ENCODE data around the gene AATF.

Gene AATF

DNA sequence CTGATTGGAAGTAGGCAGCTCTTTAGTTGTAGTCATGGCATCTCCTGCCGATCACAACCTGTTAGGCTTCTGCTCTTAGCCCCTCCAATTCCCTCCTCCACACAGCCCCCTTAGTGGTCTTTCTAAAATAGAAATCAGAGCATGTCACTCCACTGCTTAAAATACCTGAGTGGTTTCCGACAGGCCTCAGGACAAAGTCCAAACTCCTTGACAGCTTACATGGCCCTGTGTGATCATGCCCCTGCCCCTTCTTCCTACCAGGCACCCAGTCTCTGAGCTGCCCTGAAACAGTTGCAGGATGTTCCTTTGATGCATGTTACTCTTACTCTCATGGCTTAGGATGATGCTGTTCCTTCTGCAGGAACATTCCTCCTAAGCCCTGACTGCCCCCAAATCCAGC lies 147.3 kb downstream of the AATF start:
- Histone ChIP-seq H3F3A (ENCODE audit: insufficient read depth, low read length) (no peaks in the 10 kb centered on the region), H3K9me3 (replicated peaks; ENCODE audit: insufficient read depth, low read length) (no peaks in the 10 kb centered on the region), H3K79me2 (ENCODE audit: low read length) (no peaks in the 10 kb centered on the region), H2AFZ (ENCODE audit: low read length) (no peak overlapping the region), H3K4me2 (ENCODE audit: low read depth, low read length) (no peak overlapping the region), H3K9me2 (replicated peaks; ENCODE audit: insufficient read depth, low read length) (no peaks in the 10 kb centered on the region), H4K20me1 (ENCODE audit: insufficient read depth, low read length) (no peaks in the 10 kb centered on the region), H3K27ac (ENCODE audit: low read length) (no peak overlapping the region), H3K9ac (ENCODE audit: low read length) (no peak overlapping the region), H3K27me3 (replicated peaks; ENCODE audit: insufficient read depth, low read length) (no peaks in the 10 kb centered on the region), H3K4me3 (ENCODE audit: low read length) (no peak overlapping the region), H3K4me1 (ENCODE audit: low read length) (0 out of 2 replicates have a peak, but pooled peaks cover 10% of the 10 kb centered on the region), H3K36me3 (replicated peaks; ENCODE audit: insufficient read depth, low read length) (no peaks in the 10 kb centered on the region)
- no peak for DNase-seq
- TF ChIP-seq EZH2phosphoT487 (IDR thresholded peaks at IDR 0.05; ENCODE audit: low read length), result no peak

DNA sequence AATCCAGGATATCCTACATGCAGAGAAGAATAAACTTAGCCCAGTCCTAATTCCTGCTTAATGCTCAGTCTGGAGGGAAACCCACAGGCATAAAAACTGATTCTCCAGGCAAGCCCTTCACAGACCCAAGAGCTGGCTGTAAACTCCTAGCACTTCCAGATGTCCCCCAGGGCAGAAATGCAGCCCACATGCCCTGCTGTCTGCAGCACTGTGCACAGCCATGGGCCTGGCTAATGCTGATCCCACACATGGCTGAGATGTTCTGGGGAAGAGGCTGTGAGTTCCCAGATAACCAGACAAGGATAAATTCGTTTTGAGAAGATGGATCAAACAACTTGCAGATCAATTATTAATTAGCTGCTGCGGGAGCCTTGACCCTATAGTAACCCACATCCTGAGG lies 148.4 kb downstream of the AATF start:
- no peak overlapping the region for H3K4me2 ChIP-seq (ENCODE audit: low read depth, low read length)
- no peaks in the 10 kb centered on the region for H3K27me3 ChIP-seq (replicated peaks; ENCODE audit: insufficient read depth, low read length)
- H3K9me3 ChIP-seq (replicated peaks; ENCODE audit: insufficient read depth, low read length), result no peaks in the 10 kb centered on the region
- no peak for DNase-seq
- 0 out of 2 replicates have a peak, but pooled peaks cover 7% of the 10 kb centered on the region for H3K4me1 ChIP-seq (ENCODE audit: low read length)
- no peaks in the 10 kb centered on the region for H3F3A ChIP-seq (ENCODE audit: insufficient read depth, low read length)
- H3K9me2 ChIP-seq (replicated peaks; ENCODE audit: insufficient read depth, low read length), result no peaks in the 10 kb centered on the region
- TF ChIP-seq EZH2 (optimal IDR thresholded peaks at IDR 0.05; ENCODE audit: low read depth, low read length), result no peak
- no peak for TF ChIP-seq EZH2phosphoT487 (IDR thresholded peaks at IDR 0.05; ENCODE audit: low read length)
- no peak for TF ChIP-seq CTCF (IDR thresholded peaks at IDR 0.05; ENCODE audit: low read length)
- H2AFZ ChIP-seq (ENCODE audit: low read length), result no peak overlapping the region
- no peaks in the 10 kb centered on the region for H3K36me3 ChIP-seq (replicated peaks; ENCODE audit: insufficient read depth, low read length)
- H3K79me2 ChIP-seq (ENCODE audit: low read length), result no peaks in the 10 kb centered on the region
- H4K20me1 ChIP-seq (ENCODE audit: insufficient read depth, low read length), result no peaks in the 10 kb centered on the region
- H3K4me3 ChIP-seq (ENCODE audit: low read length), result no peak overlapping the region
- no peak overlapping the region for H3K9ac ChIP-seq (ENCODE audit: low read length)
- no peak overlapping the region for H3K27ac ChIP-seq (ENCODE audit: low read length)

DNA sequence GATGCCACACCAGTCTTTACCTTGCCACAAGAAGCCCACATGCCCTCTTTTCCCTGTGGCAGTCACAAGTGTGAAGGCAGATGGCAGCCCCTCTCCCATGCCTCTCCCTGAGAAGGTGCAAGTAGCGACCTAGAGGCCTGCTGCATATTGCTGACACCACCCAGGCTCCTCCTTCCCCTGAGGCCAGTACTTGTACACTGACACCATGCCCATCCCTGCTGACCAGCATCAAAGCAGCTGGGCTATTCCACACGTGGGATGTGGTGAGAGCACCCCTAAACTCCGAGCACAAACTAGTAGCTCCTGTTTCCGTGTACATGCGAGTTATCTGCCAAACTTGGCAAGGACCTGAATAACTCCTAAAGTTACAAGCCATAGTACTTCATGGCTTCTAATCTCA lies 149.4 kb downstream of the AATF start:
- Histone ChIP-seq H3K4me1 (ENCODE audit: low read length) (0 out of 2 replicates have a peak, but pooled peaks cover 3% of the 10 kb centered on the region), H3K36me3 (replicated peaks; ENCODE audit: insufficient read depth, low read length) (no peaks in the 10 kb centered on the region), H3K27ac (ENCODE audit: low read length) (no peak overlapping the region), H3K9ac (ENCODE audit: low read length) (no peak overlapping the region), H3K4me2 (ENCODE audit: low read depth, low read length) (no peak overlapping the region), H3K9me3 (replicated peaks; ENCODE audit: insufficient read depth, low read length) (no peaks in the 10 kb centered on the region), H3K4me3 (ENCODE audit: low read length) (no peak overlapping the region), H3K79me2 (ENCODE audit: low read length) (no peaks in the 10 kb centered on the region), H4K20me1 (ENCODE audit: insufficient read depth, low read length) (no peaks in the 10 kb centered on the region), H3K27me3 (replicated peaks; ENCODE audit: insufficient read depth, low read length) (no peaks in the 10 kb centered on the region), H2AFZ (ENCODE audit: low read length) (no peak overlapping the region), H3F3A (ENCODE audit: insufficient read depth, low read length) (no peaks in the 10 kb centered on the region), H3K9me2 (replicated peaks; ENCODE audit: insufficient read depth, low read length) (no peaks in the 10 kb centered on the region)
- TF ChIP-seq EZH2 (optimal IDR thresholded peaks at IDR 0.05; ENCODE audit: low read depth, low read length) (no peak), EZH2phosphoT487 (IDR thresholded peaks at IDR 0.05; ENCODE audit: low read length) (no peak), CTCF (IDR thresholded peaks at IDR 0.05; ENCODE audit: low read length) (no peak)
- no peak for DNase-seq

- H3K9ac ChIP-seq (ENCODE audit: low read length), result no peak overlapping the region
- no peaks in the 10 kb centered on the region for H4K20me1 ChIP-seq (ENCODE audit: insufficient read depth, low read length)
- H3K79me2 ChIP-seq (ENCODE audit: low read length), result no peaks in the 10 kb centered on the region
- no peak for TF ChIP-seq EZH2 (optimal IDR thresholded peaks at IDR 0.05; ENCODE audit: low read depth, low read length)
- no peak for TF ChIP-seq EZH2phosphoT487 (IDR thresholded peaks at IDR 0.05; ENCODE audit: low read length)
- TF ChIP-seq CTCF (IDR thresholded peaks at IDR 0.05; ENCODE audit: low read length), result no peak
- no peak for DNase-seq
- H3K36me3 ChIP-seq (replicated peaks; ENCODE audit: insufficient read depth, low read length), result no peaks in the 10 kb centered on the region
- H3K4me1 ChIP-seq (ENCODE audit: low read length), result 0 out of 2 replicates have a peak, but pooled peaks cover 3% of the 10 kb centered on the region
- H3K9me2 ChIP-seq (replicated peaks; ENCODE audit: insufficient read depth, low read length), result no peaks in the 10 kb centered on the region
- no peaks in the 10 kb centered on the region for H3K9me3 ChIP-seq (replicated peaks; ENCODE audit: insufficient read depth, low read length)
- no peak overlapping the region for H3K4me2 ChIP-seq (ENCODE audit: low read depth, low read length)
- H3K4me3 ChIP-seq (ENCODE audit: low read length), result no peak overlapping the region
- H3K27ac ChIP-seq (ENCODE audit: low read length), result no peak overlapping the region
- H3K27me3 ChIP-seq (replicated peaks; ENCODE audit: insufficient read depth, low read length), result no peaks in the 10 kb centered on the region
- H2AFZ ChIP-seq (ENCODE audit: low read length), result no peak overlapping the region
- no peaks in the 10 kb centered on the region for H3F3A ChIP-seq (ENCODE audit: insufficient read depth, low read length)
Measured at GRCh38 chr17:37098910-37099664, 150.3 kb downstream of the AATF start.
